ENCODE data around the gene RIOK1. TPM values are rescaled to one million over a fixed set of nuclear protein-coding genes. Genes with fewer than 3 reads are reported as not detected.

RIOK1 gene
- total and polyA plus RNA-seq, 2 of the 13 experiments (the other 11 are each of a cell fraction or from before 2014, with no cell fraction given) = 9.4 to 37.8 TPM

GRCh38 chr6:7442467-7442866 is 52.9 kb downstream of the RIOK1 start:
- CTCF ChIA-PET (ENCODE audit: low intra/inter-chr PET ratio, low total read pairs) = no interaction called here
- POLR2A ChIA-PET = interaction anchor here (1.5 to 2.1 kb wide), 2 partner anchors 16 to 99 kb away, joined by 3 to 8 read pairs; partner anchors contain the start of gene DSP

GRCh38 chr6:7445101-7445500 is 55.5 kb downstream of the RIOK1 start:
- Histone ChIP-seq H3K36me3 (replicated peaks in 1 of 2; ENCODE audit: control insufficient read depth in 1 of 2, insufficient read depth in 2 of 2, low read length in 2 of 2) (no peaks in the 10 kb centered on the region), H2AFZ (ENCODE audit: low read length) (no peak overlapping the region), H3K9me3 (ENCODE audit: low read length) (no peaks in the 10 kb centered on the region), H3K27me3 (ENCODE audit: control insufficient read depth in 1 of 2, insufficient read depth in 2 of 2, low read length in 2 of 2) (peaks cover 5 to 20% of the 10 kb centered on the region in 2 experiments; a peak in 4 of 5 replicates), H4K20me1 (ENCODE audit: insufficient read depth, low read length) (no peaks in the 10 kb centered on the region), H3K4me1 (ENCODE audit: insufficient read depth, low read length) (peaks cover 42% of the 10 kb centered on the region), H3K4me3 (replicated peaks in 1 of 3; ENCODE audit: insufficient read depth in 1 of 3, low read depth in 2 of 3, low read length in 3 of 3) (no peak overlapping the region), H3K79me2 (ENCODE audit: insufficient read depth, low read length) (no peaks in the 10 kb centered on the region), H3K27ac (ENCODE audit: extremely low read length, insufficient read depth, low read length) (no peak overlapping the region), H3K4me2 (ENCODE audit: low read depth, low read length) (no peak overlapping the region), H3K9ac (ENCODE audit: insufficient read depth, low read depth, low read length) (no peak overlapping the region)
- no peak for FAIRE-seq
- 50% methylated on average over 2 of the region's 2 CpGs for WGBS (ENCODE audit: low lambda C conversion rate)
- ATAC-seq = no peak
- no TSS peak for BruUV-seq (replicated peaks)
- no peak for DNase-seq (ENCODE audit: low spot score)
- intact Hi-C loops (cut with micrococcal nuclease; ENCODE audit: unreplicated experiment) (loop anchor here (5.0 kb wide), 1 partner anchor 117 kb away; no protein-coding TSS in a partner anchor), in situ Hi-C loops (cut with HindIII; ENCODE audit: extremely low pct_ligation_motif_present, low pct_unique_long_range_greater_than_20kb) (no loop called here)
- ChIA-PET CTCF (ENCODE audit: low intra/inter-chr PET ratio, low total read pairs) (no interaction called here), POLR2A (interaction anchor here (0.8 to 1.3 kb wide), 2 partner anchors 96 to 104 kb away, joined by 3 read pairs; no protein-coding TSS in a partner anchor)
- no peak for TF ChIP-seq RARA (CRISPR knock-in tag; IDR thresholded peaks at IDR 0.05)
- no peak for TF ChIP-seq GZF1 (CRISPR knock-in tag; IDR thresholded peaks at IDR 0.05)
- TF ChIP-seq ZNF530 (CRISPR knock-in tag; IDR thresholded peaks at IDR 0.05; ENCODE audit: low read depth) = no peak
- no peak for TF ChIP-seq SCMH1 (CRISPR knock-in tag; IDR thresholded peaks at IDR 0.05; ENCODE audit: borderline replicate concordance)
- no peak for TF ChIP-seq ONECUT2 (CRISPR knock-in tag; IDR thresholded peaks at IDR 0.05)
- TF ChIP-seq ZSCAN22 (CRISPR knock-in tag; IDR thresholded peaks at IDR 0.05) = no peak
- TF ChIP-seq ZNF891 (CRISPR knock-in tag; IDR thresholded peaks at IDR 0.05) = no peak
- TF ChIP-seq, protein P1, sequence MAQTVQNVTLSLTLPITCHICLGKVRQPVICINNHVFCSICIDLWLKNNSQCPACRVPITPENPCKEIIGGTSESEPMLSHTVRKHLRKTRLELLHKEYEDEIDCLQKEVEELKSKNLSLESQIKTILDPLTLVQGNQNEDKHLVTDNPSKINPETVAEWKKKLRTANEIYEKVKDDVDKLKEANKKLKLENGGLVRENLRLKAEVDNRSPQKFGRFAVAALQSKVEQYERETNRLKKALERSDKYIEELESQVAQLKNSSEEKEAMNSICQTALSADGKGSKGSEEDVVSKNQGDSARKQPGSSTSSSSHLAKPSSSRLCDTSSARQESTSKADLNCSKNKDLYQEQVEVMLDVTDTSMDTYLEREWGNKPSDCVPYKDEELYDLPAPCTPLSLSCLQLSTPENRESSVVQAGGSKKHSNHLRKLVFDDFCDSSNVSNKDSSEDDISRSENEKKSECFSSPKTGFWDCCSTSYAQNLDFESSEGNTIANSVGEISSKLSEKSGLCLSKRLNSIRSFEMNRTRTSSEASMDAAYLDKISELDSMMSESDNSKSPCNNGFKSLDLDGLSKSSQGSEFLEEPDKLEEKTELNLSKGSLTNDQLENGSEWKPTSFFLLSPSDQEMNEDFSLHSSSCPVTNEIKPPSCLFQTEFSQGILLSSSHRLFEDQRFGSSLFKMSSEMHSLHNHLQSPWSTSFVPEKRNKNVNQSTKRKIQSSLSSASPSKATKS (CRISPR knock-in tag; IDR thresholded peaks at IDR 0.05) = no peak
- no peak for TF ChIP-seq MYC (CRISPR knock-in tag; IDR thresholded peaks at IDR 0.05; ENCODE audit: borderline replicate concordance)
- no peak for TF ChIP-seq ZNF605 (CRISPR knock-in tag; IDR thresholded peaks at IDR 0.05)

More at GRCh38 chr6:7442467-7442866, 52.9 kb downstream of the RIOK1 start:
- TF ChIP-seq ZFP36L2 (CRISPR knock-in tag; IDR thresholded peaks at IDR 0.05) (no peak), NFYC (CRISPR knock-in tag; IDR thresholded peaks at IDR 0.05) (no peak), ZBTB8A (CRISPR knock-in tag; IDR thresholded peaks at IDR 0.05; ENCODE audit: borderline replicate concordance, low read depth) (no peak), PATZ1 (CRISPR knock-in tag; IDR thresholded peaks at IDR 0.05) (no peak), HMG20B (CRISPR knock-in tag; conservative IDR thresholded peaks at IDR 0.05) (no peak)
- in situ Hi-C loops (cut with HindIII; ENCODE audit: extremely low pct_ligation_motif_present, low pct_unique_long_range_greater_than_20kb) = no loop called here
- intact Hi-C loops (cut with micrococcal nuclease; ENCODE audit: unreplicated experiment) = no loop called here
- Histone ChIP-seq H2AFZ (ENCODE audit: low read length) (no peak overlapping the region), H4K20me1 (ENCODE audit: insufficient read depth, low read length) (no peaks in the 10 kb centered on the region), H3K9ac (ENCODE audit: insufficient read depth, low read depth, low read length) (no peak overlapping the region), H3K27me3 (ENCODE audit: control insufficient read depth in 1 of 2, insufficient read depth in 2 of 2, low read length in 2 of 2) (peaks cover 5 to 20% of the 10 kb centered on the region in 2 experiments; a peak in 4 of 5 replicates), H3K27ac (ENCODE audit: extremely low read length, insufficient read depth, low read length) (no peak overlapping the region), H3K36me3 (replicated peaks in 1 of 2; ENCODE audit: control insufficient read depth in 1 of 2, insufficient read depth in 2 of 2, low read length in 2 of 2) (no peaks in the 10 kb centered on the region), H3K4me3 (replicated peaks in 1 of 3; ENCODE audit: insufficient read depth in 1 of 3, low read depth in 2 of 3, low read length in 3 of 3) (no peak overlapping the region), H3K79me2 (ENCODE audit: insufficient read depth, low read length) (no peaks in the 10 kb centered on the region), H3K9me3 (ENCODE audit: low read length) (no peaks in the 10 kb centered on the region), H3K4me2 (ENCODE audit: low read depth, low read length) (no peak overlapping the region), H3K4me1 (ENCODE audit: insufficient read depth, low read length) (peaks cover 16% of the 10 kb centered on the region)
- DNase-seq (ENCODE audit: low spot score) = no peak
- no TSS peak for BruUV-seq (replicated peaks)
- no peak for FAIRE-seq
- WGBS (ENCODE audit: low lambda C conversion rate) = 80% methylated on average over 11 of the region's 11 CpGs
- ATAC-seq = no peak

All from HepG2 (cell line).